WERI-Rb-1 (cell line): Measurements from ENCODE around the gene TINCR.

Source experiments
- DNase-seq: peaks from one replicate; pipeline ENCODE4 v3.0.0-alpha.2; 2020
- H3K27ac ChIP-seq: fragments of 250-450 bp; sonication (Bioruptor Pico); 2 replicates; pipeline ENCODE4 v1.5.1; 2020; ENCODE audit warnings: mild to moderate bottlenecking, moderate library complexity
- H3K27me3 ChIP-seq: fragments of 250-450 bp; sonication (Bioruptor Pico); 2 replicates; pipeline ENCODE4 v1.5.1; 2021; ENCODE audit warnings: mild to moderate bottlenecking, low read depth, moderate library complexity; ENCODE audit not compliant: insufficient read depth, severe bottlenecking
- H3K36me3 ChIP-seq: fragments of 250-450 bp; sonication (Bioruptor Pico); 2 replicates; pipeline ENCODE4 v1.5.1; 2020; ENCODE audit warnings: mild to moderate bottlenecking, moderate library complexity
- H3K4me3 ChIP-seq: 2 replicates; pipeline ENCODE4 v1.5.1; 2011; ENCODE audit warnings: low read depth, mild to moderate bottlenecking, control low read depth, low read length
- H3K9me3 ChIP-seq: fragments of 250-450 bp; sonication (Bioruptor Pico); 2 replicates; pipeline ENCODE4 v1.5.1; 2021; ENCODE audit warnings: mild to moderate bottlenecking, moderate library complexity; ENCODE audit not compliant: severe bottlenecking
- CTCF ChIP-seq: IDR thresholded peaks from 2 replicates; pipeline ENCODE4 v1.5.1; 2011; ENCODE audit warnings: low read depth, mild to moderate bottlenecking, control low read depth, inconsistent platforms, low read length

The TINCR gene

GRCh38 chr19:5591476-5591875 is 23.7 kb upstream of the TINCR start:
- no peaks in the 10 kb centered on the region for H3K27me3 ChIP-seq
- no peak for TF ChIP-seq CTCF
- H3K36me3 ChIP-seq: peaks cover 94% of the 10 kb centered on the region
- no peak overlapping the region for H3K27ac ChIP-seq
- no peak for DNase-seq
- H3K4me3 ChIP-seq: no peak overlapping the region
- no peaks in the 10 kb centered on the region for H3K9me3 ChIP-seq

- H3K27ac ChIP-seq: no peak overlapping the region
- peaks cover 88% of the 10 kb centered on the region for H3K36me3 ChIP-seq
- TF ChIP-seq CTCF: no peak
- H3K9me3 ChIP-seq: no peaks in the 10 kb centered on the region
- no peak overlapping the region for H3K4me3 ChIP-seq
- H3K27me3 ChIP-seq: no peaks in the 10 kb centered on the region
- no peak for DNase-seq
These were observed 23.1 kb upstream of the TINCR start for GRCh38 chr19:5590865-5591154.

- DNase-seq: no peak
- no peak overlapping the region for H3K4me3 ChIP-seq
- TF ChIP-seq CTCF: no peak
- H3K9me3 ChIP-seq: no peaks in the 10 kb centered on the region
- no peaks in the 10 kb centered on the region for H3K27me3 ChIP-seq
- no peak overlapping the region for H3K27ac ChIP-seq
- peaks cover 83% of the 10 kb centered on the region for H3K36me3 ChIP-seq
These were observed 22.6 kb upstream of the TINCR start for GRCh38 chr19:5590151-5590864.

- peaks cover 80% of the 10 kb centered on the region for H3K36me3 ChIP-seq
- no peak overlapping the region for H3K27ac ChIP-seq
- DNase-seq: no peak
- H3K4me3 ChIP-seq: no peak overlapping the region
- H3K27me3 ChIP-seq: no peaks in the 10 kb centered on the region
- H3K9me3 ChIP-seq: no peaks in the 10 kb centered on the region
- no peak for TF ChIP-seq CTCF
These were observed 21.3 kb upstream of the TINCR start for GRCh38 chr19:5588906-5589676.

GRCh38 chr19:5588441-5588840 is 20.7 kb upstream of the TINCR start:
- H3K36me3 ChIP-seq: peaks cover 73% of the 10 kb centered on the region

More at GRCh38 chr19:5588441-5588840, 20.7 kb upstream of the TINCR start:
- Histone ChIP-seq H3K4me3 (no peak overlapping the region), H3K27me3 (no peaks in the 10 kb centered on the region), H3K9me3 (no peaks in the 10 kb centered on the region), H3K27ac (no peak overlapping the region)
- DNase-seq: no peak
- TF ChIP-seq CTCF: no peak
